PC-9 (cell line): Measurements from ENCODE around the gene HDAC11. TPM values are rescaled to one million over a fixed set of nuclear protein-coding genes. Genes with fewer than 3 reads are reported as not detected.

Source experiments
- BruUV-seq: library from RNA; stranded (reverse); fragments of 400-500 nt; replicated peaks from 2 replicates; lab custom pipeline; 2021; lab: Mats Ljungman, UMichigan
- CTCF ChIA-PET: fragments of 300-600 bp; sonication (Branson Sonifier 250); formaldehyde crosslinking; loops from one replicate; lab custom pipeline; 2022; ENCODE audit warnings: antibody characterized with exemption; lab: Charles Lee
- POLR2A ChIA-PET: fragments of 300-600 bp; sonication (Branson Sonifier 250); formaldehyde crosslinking; loops from one replicate; lab custom pipeline; 2022; ENCODE audit warnings: antibody characterized with exemption; ENCODE audit not compliant: unreplicated experiment; lab: Charles Lee
- DNase-seq, 2 experiments: peaks; one replicate each; pipeline versions ENCODE4 v3.0.0 to v3.0.0-alpha.2; 2015 to 2022; ENCODE audit warnings: mixed read lengths in 1 of 2
- H2AFZ ChIP-seq: fragments of 200-600 bp; sonication (generic); 2 replicates; pipeline ENCODE4 v1.8.1; 2017; ENCODE audit warnings: antibody characterized with exemption
- H3F3A ChIP-seq: fragments of 200-600 bp; sonication (generic); 2 replicates; pipeline ENCODE4 v1.8.1; 2017; ENCODE audit warnings: antibody characterized with exemption, mild to moderate bottlenecking, low read depth; ENCODE audit not compliant: insufficient read depth
- H3K27ac ChIP-seq: fragments of 200-600 bp; sonication (generic); 2 replicates; pipeline ENCODE4 v1.6.1; 2016; ENCODE audit warnings: mixed run types
- H3K27me3 ChIP-seq: fragments of 200-600 bp; sonication (generic); 2 replicates; pipeline ENCODE4 v1.6.1; 2016; ENCODE audit warnings: low read depth, mixed run types; ENCODE audit not compliant: insufficient read depth
- H3K36me3 ChIP-seq: fragments of 200-600 bp; sonication (generic); 2 replicates; pipeline ENCODE4 v1.6.1; 2016; ENCODE audit warnings: low read depth, mixed run types
- H3K4me1 ChIP-seq: fragments of 200-600 bp; sonication (generic); replicated peaks from 2 replicates; pipeline ENCODE4 v1.6.1; 2016; ENCODE audit warnings: mixed run types; ENCODE audit not compliant: insufficient read depth
- H3K4me2 ChIP-seq: fragments of 200-600 bp; sonication (generic); 2 replicates; pipeline ENCODE4 v1.6.1; 2017; ENCODE audit warnings: mixed run types
- H3K4me3 ChIP-seq: fragments of 200-600 bp; sonication (generic); 2 replicates; pipeline ENCODE4 v1.6.1; 2016; ENCODE audit warnings: mixed run types
- H3K79me2 ChIP-seq: fragments of 200-600 bp; sonication (generic); 2 replicates; pipeline ENCODE4 v1.6.1; 2017; ENCODE audit warnings: low read depth, mixed run types
- H3K9me2 ChIP-seq: fragments of 200-600 bp; sonication (generic); 2 replicates; pipeline ENCODE4 v1.8.1; 2017; ENCODE audit warnings: mild to moderate bottlenecking; ENCODE audit not compliant: insufficient read depth
- H3K9me3 ChIP-seq: fragments of 200-600 bp; sonication (generic); 2 replicates; pipeline ENCODE4 v1.8.1; 2016; ENCODE audit warnings: low read depth; ENCODE audit not compliant: insufficient read depth
- H4K20me1 ChIP-seq: fragments of 200-600 bp; sonication (generic); 2 replicates; pipeline ENCODE4 v1.8.1; 2017; ENCODE audit not compliant: insufficient read depth
- CTCF ChIP-seq: fragments of 200-600 bp; sonication (generic); conservative IDR thresholded peaks from 2 replicates; pipeline ENCODE4 v1.6.1; 2017; ENCODE audit warnings: mixed run types, antibody characterized with exemption, mild to moderate bottlenecking, moderate library complexity
- EZH2 ChIP-seq: fragments of 200-600 bp; sonication (generic); IDR thresholded peaks from 2 replicates; pipeline ENCODE4 v1.8.0; 2017; ENCODE audit warnings: antibody characterized with exemption, low read depth
- intact Hi-C: fragments of 100-400 bp; cut with micrococcal nuclease; formaldehyde crosslinking; loops from one replicate; pipeline ENCODE4 v1.10.0; 2022; ENCODE audit not compliant: unreplicated experiment
- total RNA-seq: library from RNA; stranded (reverse); gene quantifications from 2 replicates; pipeline ENCODE4 v1.2.3, GENCODE V29; 2021

Gene HDAC11
- total RNA-seq, 1 experiment from 2014 or later, result 18.4 TPM

GRCh38 chr3:13502791-13503060, 22.6 kb downstream of the HDAC11 start:
- H3K9me3 ChIP-seq, result no peaks in the 10 kb centered on the region
- no peaks in the 10 kb centered on the region for H3K9me2 ChIP-seq
- H3K27me3 ChIP-seq, result no peaks in the 10 kb centered on the region
- intact Hi-C loops, result loop anchor here (5.0 kb wide), 1 partner anchor 45 kb away; the partner anchor contains the start of gene FBLN2
- H3K36me3 ChIP-seq, result no peaks in the 10 kb centered on the region
- no peak overlapping the region for H3K27ac ChIP-seq
- no peak for DNase-seq
- ChIA-PET CTCF (no interaction called here), POLR2A (no interaction called here)
- no peaks in the 10 kb centered on the region for H3K79me2 ChIP-seq
- no TSS peak for BruUV-seq
- no peak overlapping the region for H2AFZ ChIP-seq
- peaks cover 39% of the 10 kb centered on the region for H3K4me1 ChIP-seq
- TF ChIP-seq EZH2 (no peak), CTCF (no peak)
- peaks cover 30% of the 10 kb centered on the region for H3F3A ChIP-seq
- no peaks in the 10 kb centered on the region for H4K20me1 ChIP-seq
- H3K4me3 ChIP-seq, result no peak overlapping the region
- no peak overlapping the region for H3K4me2 ChIP-seq

DNA sequence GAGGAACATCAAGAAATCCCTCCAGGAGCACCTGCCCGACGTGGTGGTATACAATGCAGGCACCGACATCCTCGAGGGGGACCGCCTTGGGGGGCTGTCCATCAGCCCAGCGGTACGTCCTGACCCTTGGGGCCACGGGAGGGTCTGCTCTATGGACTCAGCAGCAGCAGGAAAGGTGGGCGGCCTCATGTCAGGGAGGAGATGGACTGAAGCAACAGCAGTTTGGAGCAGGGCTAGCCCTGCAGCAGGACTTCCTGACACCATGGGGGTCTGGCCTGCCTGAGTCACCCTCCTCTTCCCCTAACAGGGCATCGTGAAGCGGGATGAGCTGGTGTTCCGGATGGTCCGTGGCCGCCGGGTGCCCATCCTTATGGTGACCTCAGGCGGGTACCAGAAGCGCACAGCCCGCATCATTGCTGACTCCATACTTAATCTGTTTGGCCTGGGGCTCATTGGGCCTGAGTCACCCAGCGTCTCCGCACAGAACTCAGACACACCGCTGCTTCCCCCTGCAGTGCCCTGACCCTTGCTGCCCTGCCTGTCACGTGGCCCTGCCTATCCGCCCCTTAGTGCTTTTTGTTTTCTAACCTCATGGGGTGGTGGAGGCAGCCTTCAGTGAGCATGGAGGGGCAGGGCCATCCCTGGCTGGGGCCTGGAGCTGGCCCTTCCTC, 24.2 kb downstream of the HDAC11 start:
- TF ChIP-seq EZH2, result no peak
- POLR2A ChIA-PET, result no interaction called here
- intact Hi-C loops, result loop anchor here (1.0 to 5.0 kb wide), 2 partner anchors 43 to 76 kb away; partner anchors contain the start of gene FBLN2
- H3K9me2 ChIP-seq, result no peaks in the 10 kb centered on the region
- H2AFZ ChIP-seq, result no peak overlapping the region
- peak; percentile 74 to 76 for DNase-seq
- no peaks in the 10 kb centered on the region for H3K79me2 ChIP-seq
- peaks cover 55% of the 10 kb centered on the region for H3K4me1 ChIP-seq
- H3K4me2 ChIP-seq, result peak overlapping the region; percentile 60
- no peaks in the 10 kb centered on the region for H3K9me3 ChIP-seq
- no peak overlapping the region for H3K4me3 ChIP-seq
- BruUV-seq, result no TSS peak
- CTCF ChIA-PET, result interaction anchor here (0.5 kb wide), 1 partner anchor 144 kb away, joined by 4 read pairs; no protein-coding TSS in a partner anchor
- H4K20me1 ChIP-seq, result no peaks in the 10 kb centered on the region
- H3K27me3 ChIP-seq, result no peaks in the 10 kb centered on the region
- H3K27ac ChIP-seq, result peak overlapping the region; percentile 49
- H3F3A ChIP-seq, result peaks cover 40% of the 10 kb centered on the region
- H3K36me3 ChIP-seq, result no peaks in the 10 kb centered on the region

- ChIA-PET CTCF (interaction anchor here (0.5 kb wide), 1 partner anchor 142 kb away, joined by 4 read pairs; no protein-coding TSS in a partner anchor), POLR2A (no interaction called here)
- H2AFZ ChIP-seq, result no peak overlapping the region
- H4K20me1 ChIP-seq, result no peaks in the 10 kb centered on the region
- no peaks in the 10 kb centered on the region for H3K27me3 ChIP-seq
- no peak for DNase-seq
- H3K27ac ChIP-seq, result peak overlapping the region; percentile 49
- intact Hi-C loops, result loop anchor here (2.0 kb wide), 1 partner anchor 95 kb away; no protein-coding TSS in a partner anchor
- H3K4me1 ChIP-seq, result peaks cover 63% of the 10 kb centered on the region
- TF ChIP-seq EZH2 (no peak), CTCF (no peak)
- peak overlapping the region; percentile 60 for H3K4me2 ChIP-seq
- H3F3A ChIP-seq, result peaks cover 40% of the 10 kb centered on the region
- H3K9me3 ChIP-seq, result no peaks in the 10 kb centered on the region
- BruUV-seq, result no TSS peak
- H3K79me2 ChIP-seq, result no peaks in the 10 kb centered on the region
- no peaks in the 10 kb centered on the region for H3K36me3 ChIP-seq
- H3K9me2 ChIP-seq, result no peaks in the 10 kb centered on the region
- no peak overlapping the region for H3K4me3 ChIP-seq
Measured at GRCh38 chr3:13505147-13506130, 25.3 kb downstream of the HDAC11 start.
